HG03045 (cell line): ENCODE results near the gene DNAJC24.

Source experiments
- ATAC-seq: cut with Tn5 transposase; IDR thresholded peaks from one replicate; pipeline ENCODE4 v1.9.1; 2021; ENCODE audit warnings: mild to moderate bottlenecking, moderate library complexity; ENCODE audit not compliant: unreplicated experiment

DNAJC24 gene

DNA sequence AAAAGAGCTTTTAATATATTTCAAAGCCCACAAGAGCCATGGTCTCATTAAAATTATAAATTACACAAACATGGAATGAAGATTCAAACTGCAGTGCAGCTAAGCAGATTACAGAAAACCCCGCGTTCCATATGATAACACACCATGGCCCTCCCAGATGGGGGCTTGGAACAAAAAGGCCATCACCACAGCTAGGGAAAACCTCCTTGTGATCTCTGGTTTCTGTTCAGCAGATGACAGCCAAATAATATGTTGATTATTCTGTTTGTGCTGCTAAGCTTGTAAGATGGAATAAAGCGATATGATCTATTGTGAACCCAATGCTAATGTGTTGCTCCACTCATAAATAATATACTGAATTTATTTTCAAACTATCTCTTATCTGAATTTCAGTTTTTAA lies 111.3 kb downstream of the DNAJC24 start:
- ATAC-seq: no peak
